GM19193 (cell line): ENCODE results near the gene ZNF839.

Experiments used
- POLR2A ChIP-seq: IDR thresholded peaks from 4 replicates; pipeline ENCODE4 v1.6.1; 2011; ENCODE audit not compliant: insufficient read depth, insufficient read length; ENCODE audit errors: extremely low read depth

The ZNF839 gene

GRCh38 chr14:102319351-102320032 is at the start of gene ZNF839:
Gene ZNF839 (plus strand): TSS chr14:102319746. CDS start chr14:102319766, 20 bp downstream.
- peak; percentile 66 for TF ChIP-seq POLR2A

DNA sequence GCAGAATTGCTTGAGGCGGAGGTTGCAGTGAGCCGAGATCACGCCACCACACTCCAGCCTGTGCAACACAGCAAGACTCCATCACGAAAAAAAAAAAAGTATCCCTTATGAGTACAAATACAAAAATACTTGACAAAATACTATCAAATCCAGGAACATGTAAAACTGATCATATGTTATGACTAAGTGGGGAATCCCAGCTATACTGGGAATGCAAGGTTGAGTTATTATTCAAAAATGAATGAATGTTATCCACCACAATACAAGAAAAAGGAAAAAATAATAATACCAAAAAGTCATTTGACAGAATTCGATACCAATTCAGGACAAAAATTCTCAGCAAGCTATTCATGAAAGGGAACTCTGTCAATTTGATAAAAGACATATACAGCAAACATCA is 47.2 kb upstream of the ZNF839 start:
- TF ChIP-seq POLR2A: no peak

DNA sequence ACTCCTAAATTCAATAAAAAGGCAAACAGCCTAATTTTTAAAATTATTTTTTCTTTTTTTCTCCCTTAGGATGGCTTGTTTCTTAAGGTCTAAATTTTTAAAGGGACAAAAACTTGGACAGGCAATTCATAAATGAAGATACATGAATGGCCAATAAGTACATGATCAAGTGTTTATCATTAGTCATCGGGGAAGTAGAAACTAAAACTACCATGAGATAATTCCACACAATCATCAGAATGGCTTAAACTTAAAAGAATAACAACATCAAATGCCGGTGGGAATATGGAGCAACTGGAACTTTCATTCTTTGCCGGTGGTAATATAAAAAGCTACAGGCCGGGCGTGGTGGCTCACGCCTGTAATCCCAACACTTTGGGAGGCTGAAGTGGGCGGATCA is 43.7 kb upstream of the ZNF839 start:
- TF ChIP-seq POLR2A: no peak

- no peak for TF ChIP-seq POLR2A
Observed at GRCh38 chr14:102277874-102278630, 41.5 kb upstream of the ZNF839 start.

GRCh38 chr14:102278631-102278935 is 41.0 kb upstream of the ZNF839 start:
- TF ChIP-seq POLR2A: no peak

- no peak for TF ChIP-seq POLR2A
Observed at GRCh38 chr14:102279282-102279681, 40.3 kb upstream of the ZNF839 start.

DNA sequence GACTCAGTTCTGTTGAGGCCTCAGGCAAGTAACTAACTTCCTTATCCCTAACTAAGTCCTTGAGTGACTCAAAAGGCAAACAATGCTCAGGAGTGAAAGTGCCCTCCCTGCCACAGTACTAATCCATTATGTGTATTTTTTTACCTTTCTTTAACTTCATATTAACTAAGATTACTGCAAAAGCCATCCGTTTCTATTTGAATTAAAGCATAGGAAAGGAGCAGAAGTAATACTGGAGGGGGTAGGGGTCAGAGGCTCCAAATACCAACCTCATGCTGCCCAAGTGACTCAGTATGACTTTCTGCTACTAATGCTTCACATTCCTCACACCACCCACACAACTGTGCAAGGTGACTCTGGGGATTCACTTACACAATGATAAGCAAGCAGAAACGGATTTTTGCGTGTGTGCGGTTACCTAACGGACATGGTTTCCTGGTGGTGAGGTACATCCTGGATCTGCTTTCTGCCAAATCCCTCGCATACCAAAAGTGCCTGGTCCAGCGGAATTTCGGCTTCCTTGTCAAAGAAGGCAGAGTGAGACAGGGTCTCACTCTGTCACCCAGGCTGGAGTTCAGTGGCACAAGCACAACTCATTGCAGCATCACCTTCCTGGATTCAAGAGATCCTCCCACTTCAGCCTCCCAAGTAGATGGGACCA is 39.7 kb upstream of the ZNF839 start:
- no peak for TF ChIP-seq POLR2A

GRCh38 chr14:102280376-102280962 is 39.1 kb upstream of the ZNF839 start:
- TF ChIP-seq POLR2A: no peak

GRCh38 chr14:102282751-102283465 is 36.6 kb upstream of the ZNF839 start:
- no peak for TF ChIP-seq POLR2A

GRCh38 chr14:102283631-102284129 is 35.9 kb upstream of the ZNF839 start:
- no peak for TF ChIP-seq POLR2A

DNA sequence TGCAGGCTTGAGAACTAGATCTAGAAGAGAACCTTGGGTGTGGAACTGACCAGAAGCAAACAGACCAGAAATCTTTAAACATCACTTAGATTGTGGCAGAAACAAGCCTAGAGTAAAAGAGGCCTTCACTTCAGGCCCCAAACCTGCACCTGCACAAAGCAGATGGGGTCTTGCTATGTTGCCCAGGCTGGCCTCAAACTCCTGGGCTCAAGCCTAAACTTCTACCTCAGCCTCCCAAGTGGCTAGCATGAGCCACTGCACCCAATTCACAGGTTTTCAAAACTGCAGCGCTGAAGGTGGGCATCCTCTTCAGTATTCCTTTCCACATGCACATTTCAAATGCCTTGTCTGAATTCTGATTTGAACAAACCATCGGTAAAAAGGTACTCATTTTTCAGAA is 34.4 kb upstream of the ZNF839 start:
- no peak for TF ChIP-seq POLR2A

- TF ChIP-seq POLR2A: no peak
Observed at GRCh38 chr14:102288139-102288538, 31.4 kb upstream of the ZNF839 start.

DNA sequence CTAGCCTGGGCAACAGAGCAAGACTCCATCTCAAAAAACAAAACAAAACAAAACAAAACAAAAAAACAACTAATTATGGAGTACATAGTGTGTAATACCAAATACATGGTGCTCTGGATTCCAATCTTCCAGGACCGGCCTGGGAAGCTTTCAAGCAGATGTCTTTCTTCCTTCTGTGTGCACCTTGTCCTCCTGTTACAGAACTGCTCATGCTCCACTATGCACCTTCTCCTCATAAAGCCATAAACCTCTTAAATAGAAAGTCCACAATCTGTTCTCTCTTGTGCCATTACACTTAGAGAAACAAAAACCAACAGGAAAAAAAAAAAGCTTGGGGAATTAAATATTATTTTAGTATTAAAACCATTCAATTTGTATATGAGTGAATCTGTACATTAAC is 27.1 kb upstream of the ZNF839 start:
- TF ChIP-seq POLR2A: no peak

DNA sequence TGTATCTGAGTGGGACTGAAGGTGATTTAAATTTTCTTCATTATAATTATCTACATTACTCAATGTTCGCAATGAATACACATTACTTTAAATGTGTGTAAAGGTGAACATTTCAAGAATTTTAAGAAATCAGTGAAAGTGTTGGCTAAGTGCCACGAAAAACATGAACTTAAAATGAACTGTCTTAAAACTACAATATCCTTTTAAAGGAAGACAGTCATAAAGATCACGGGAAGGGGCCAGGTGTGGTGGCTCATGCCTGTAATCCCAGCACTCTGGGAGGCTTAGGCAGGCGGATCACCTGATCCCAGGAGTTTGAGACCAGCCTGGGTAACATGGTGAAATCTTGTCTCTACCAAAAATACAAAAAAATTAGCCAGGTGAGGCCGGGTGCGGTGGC is 25.8 kb upstream of the ZNF839 start:
- no peak for TF ChIP-seq POLR2A

DNA sequence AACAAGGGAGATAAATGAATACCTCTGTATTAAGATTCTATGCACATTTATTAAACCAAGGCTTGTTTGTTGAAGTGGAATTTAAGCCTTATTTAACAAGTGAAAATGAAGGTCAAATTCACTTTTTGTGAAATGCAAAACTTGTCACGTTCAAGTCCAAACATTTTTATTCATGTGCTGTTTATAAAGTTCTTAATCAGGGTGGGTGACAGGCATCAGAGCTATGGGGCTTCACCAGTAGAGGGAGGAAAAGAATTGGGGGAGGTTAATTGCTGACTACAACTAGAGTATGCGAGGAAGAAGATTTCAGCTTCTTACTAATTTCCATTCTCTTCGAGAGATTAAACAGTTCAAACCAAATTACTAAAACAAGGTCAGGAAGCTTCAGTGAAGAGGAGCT is 24.3 kb upstream of the ZNF839 start:
- TF ChIP-seq POLR2A: no peak
